ENCODE measurements around the gene CLDN9.
A peak's percentile ranks its signal among the peaks of the same experiment; 100 is the strongest.

The CLDN9 gene

GRCh38 chr16:3017344-3017743 lies 4.6 kb downstream of the CLDN9 start:
- H3K4me3 ChIP-seq (ENCODE audit: control insufficient read depth, low read depth, low read length): no peak overlapping the region
- TF ChIP-seq, protein P1, sequence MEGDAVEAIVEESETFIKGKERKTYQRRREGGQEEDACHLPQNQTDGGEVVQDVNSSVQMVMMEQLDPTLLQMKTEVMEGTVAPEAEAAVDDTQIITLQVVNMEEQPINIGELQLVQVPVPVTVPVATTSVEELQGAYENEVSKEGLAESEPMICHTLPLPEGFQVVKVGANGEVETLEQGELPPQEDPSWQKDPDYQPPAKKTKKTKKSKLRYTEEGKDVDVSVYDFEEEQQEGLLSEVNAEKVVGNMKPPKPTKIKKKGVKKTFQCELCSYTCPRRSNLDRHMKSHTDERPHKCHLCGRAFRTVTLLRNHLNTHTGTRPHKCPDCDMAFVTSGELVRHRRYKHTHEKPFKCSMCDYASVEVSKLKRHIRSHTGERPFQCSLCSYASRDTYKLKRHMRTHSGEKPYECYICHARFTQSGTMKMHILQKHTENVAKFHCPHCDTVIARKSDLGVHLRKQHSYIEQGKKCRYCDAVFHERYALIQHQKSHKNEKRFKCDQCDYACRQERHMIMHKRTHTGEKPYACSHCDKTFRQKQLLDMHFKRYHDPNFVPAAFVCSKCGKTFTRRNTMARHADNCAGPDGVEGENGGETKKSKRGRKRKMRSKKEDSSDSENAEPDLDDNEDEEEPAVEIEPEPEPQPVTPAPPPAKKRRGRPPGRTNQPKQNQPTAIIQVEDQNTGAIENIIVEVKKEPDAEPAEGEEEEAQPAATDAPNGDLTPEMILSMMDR (IDR thresholded peaks at IDR 0.05; ENCODE audit: control insufficient read depth, insufficient read depth, low read depth, low read length, missing control alignments): no peak
- DNase-seq (ENCODE audit: low read depth): no peak

DNA sequence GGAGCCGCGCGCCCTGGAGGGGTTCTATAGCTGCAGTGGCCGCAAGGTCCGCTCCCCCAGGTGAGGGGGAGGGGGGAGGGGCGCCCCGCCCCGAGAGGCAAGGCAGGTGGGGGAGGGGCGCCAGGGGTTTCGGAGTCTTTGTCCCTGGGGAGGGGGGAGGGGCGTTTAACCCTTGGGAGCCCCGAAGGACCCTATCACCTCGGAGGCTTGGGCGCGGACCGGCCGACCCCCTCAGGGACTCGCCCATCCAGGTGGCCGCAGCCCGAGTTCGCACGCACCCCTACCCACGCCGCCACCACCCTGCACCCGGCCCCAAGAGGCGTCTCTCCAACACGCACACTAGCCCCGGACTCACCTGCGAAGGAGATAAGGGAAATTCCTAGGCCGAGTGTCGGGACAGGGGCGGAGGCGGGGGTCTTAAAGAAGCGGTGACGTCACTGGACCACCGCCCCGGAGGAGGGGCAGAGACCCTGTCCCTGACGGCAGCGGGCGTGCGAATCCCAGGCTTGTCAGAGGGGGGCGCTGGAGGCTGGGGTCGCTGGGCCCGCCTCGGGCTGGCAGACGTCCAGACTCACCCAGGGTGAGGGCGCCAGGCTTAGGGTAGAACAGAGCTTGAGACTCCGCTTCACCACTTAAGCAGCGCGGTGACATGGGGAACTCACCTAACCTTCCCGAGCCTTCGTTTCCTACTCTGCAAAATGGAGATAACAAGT lies 5.2 kb downstream of the CLDN9 start, which contains the start of gene CLDN6:
Gene CLDN6, minus strand, starts transcription at position 390 of the 713 bp plus-strand sequence. CDS start 2,162 bp downstream, outside the sequence.
- TF ChIP-seq, protein P1 (IDR thresholded peaks at IDR 0.05; ENCODE audit: control insufficient read depth, insufficient read depth, low read depth, low read length, missing control alignments): peak; percentile 19
- no peak within 1 kb of the TSS for H3K4me3 ChIP-seq (ENCODE audit: control insufficient read depth, low read depth, low read length)
- no peak for DNase-seq (ENCODE audit: low read depth)

DNA sequence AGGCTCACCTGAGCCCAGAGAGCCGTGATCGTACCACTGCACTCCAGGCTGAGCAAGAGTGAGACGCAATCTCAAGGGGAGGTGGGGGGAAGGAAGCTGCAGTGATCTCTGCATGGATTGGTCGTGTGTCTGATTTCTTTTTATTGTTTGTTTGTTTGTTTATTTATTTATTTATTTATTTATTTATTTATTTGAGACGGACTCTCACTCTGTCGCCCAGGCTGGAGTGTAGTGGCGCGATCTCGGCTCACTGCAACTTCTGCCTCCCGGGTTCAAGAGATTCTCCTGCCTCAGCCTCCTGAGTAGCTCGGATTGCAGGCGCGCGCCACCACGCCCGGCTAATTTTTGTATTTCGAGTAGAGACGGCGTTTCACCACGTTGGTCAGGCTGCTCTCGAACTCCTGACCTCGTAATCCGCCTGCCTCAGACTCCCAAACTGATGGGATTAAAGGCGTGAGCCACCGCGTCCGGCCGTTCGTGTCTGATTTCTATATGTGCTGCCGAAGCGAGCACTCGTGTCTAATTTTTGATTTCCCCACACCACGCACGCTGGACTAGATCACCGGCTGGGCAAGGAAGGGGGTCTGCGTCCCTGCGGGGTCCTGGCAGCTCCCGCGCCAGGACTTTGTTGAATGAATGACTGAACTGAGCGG lies 7.0 kb downstream of the CLDN9 start:
- no peak for DNase-seq (ENCODE audit: low read depth)
- H3K4me3 ChIP-seq (ENCODE audit: control insufficient read depth, low read depth, low read length): peak overlapping the region; percentile 82
- TF ChIP-seq, protein P1 (IDR thresholded peaks at IDR 0.05; ENCODE audit: control insufficient read depth, insufficient read depth, low read depth, low read length, missing control alignments): no peak

GRCh38 chr16:3020247-3020603 lies 7.5 kb downstream of the CLDN9 start, which contains the start of gene TNFRSF12A:
Gene TNFRSF12A (plus strand): TSS chr16:3020368. CDS start chr16:3020398, 30 bp downstream.
- TF ChIP-seq, protein P1 (IDR thresholded peaks at IDR 0.05; ENCODE audit: control insufficient read depth, insufficient read depth, low read depth, low read length, missing control alignments): no peak
- H3K4me3 ChIP-seq (ENCODE audit: control insufficient read depth, low read depth, low read length): peak within 1 kb of the TSS; percentile 82
- no peak for DNase-seq (ENCODE audit: low read depth)

- H3K4me3 ChIP-seq (ENCODE audit: control insufficient read depth, low read depth, low read length): peak overlapping the region; percentile 82
- peak; percentile 68 for DNase-seq (ENCODE audit: low read depth)
- TF ChIP-seq, protein P1 (IDR thresholded peaks at IDR 0.05; ENCODE audit: control insufficient read depth, insufficient read depth, low read depth, low read length, missing control alignments): no peak
Observed at GRCh38 chr16:3020604-3021448, 8.1 kb downstream of the CLDN9 start.

DNA sequence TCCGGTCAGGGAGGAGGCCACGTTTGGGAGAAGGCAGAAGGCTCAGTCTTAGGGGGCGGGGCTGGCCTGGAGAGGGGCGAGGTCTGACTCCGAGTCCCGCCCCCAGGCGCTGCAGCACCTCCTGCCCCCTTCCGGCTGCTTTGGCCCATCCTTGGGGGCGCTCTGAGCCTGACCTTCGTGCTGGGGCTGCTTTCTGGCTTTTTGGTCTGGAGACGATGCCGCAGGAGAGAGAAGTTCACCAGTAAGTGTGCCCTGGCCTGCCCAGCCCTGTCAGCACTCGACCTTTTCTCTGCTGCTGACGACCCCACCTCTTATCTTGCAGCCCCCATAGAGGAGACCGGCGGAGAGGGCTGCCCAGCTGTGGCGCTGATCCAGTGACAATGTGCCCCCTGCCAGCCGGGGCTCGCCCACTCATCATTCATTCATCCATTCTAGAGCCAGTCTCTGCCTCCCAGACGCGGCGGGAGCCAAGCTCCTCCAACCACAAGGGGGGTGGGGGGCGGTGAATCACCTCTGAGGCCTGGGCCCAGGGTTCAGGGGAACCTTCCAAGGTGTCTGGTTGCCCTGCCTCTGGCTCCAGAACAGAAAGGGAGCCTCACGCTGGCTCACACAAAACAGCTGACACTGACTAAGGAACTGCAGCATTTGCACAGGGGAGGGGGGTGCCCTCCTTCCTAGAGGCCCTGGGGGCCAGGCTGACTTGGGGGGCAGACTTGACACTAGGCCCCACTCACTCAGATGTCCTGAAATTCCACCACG lies 8.9 kb downstream of the CLDN9 start:
- peak overlapping the region; percentile 82 for H3K4me3 ChIP-seq (ENCODE audit: control insufficient read depth, low read depth, low read length)
- DNase-seq (ENCODE audit: low read depth): peak; percentile 82
- TF ChIP-seq, protein P1 (IDR thresholded peaks at IDR 0.05; ENCODE audit: control insufficient read depth, insufficient read depth, low read depth, low read length, missing control alignments): peak; percentile 44

Data from AG09309 (cell line).